ENCODE results near the gene ZNF350.

The ZNF350 gene

GRCh38 chr19:51919606-51920005, 67.0 kb downstream of the ZNF350 start:
- peaks cover 61% of the 10 kb centered on the region for H3K9me3 ChIP-seq (ENCODE audit: severe bottlenecking)
- TF ChIP-seq CTCF (IDR thresholded peaks at IDR 0.05; ENCODE audit: low read depth, low read length) = no peak
- no peaks in the 10 kb centered on the region for H3K27me3 ChIP-seq (ENCODE audit: insufficient read depth, low read depth, severe bottlenecking)
- no peak for DNase-seq
- no peak overlapping the region for H3K4me3 ChIP-seq (ENCODE audit: low read depth, low read length)
- H3K36me3 ChIP-seq = no peaks in the 10 kb centered on the region
- no peak overlapping the region for H3K27ac ChIP-seq

GRCh38 chr19:51916167-51916566, 70.5 kb downstream of the ZNF350 start:
- H3K27me3 ChIP-seq (ENCODE audit: insufficient read depth, low read depth, severe bottlenecking) = no peaks in the 10 kb centered on the region

GRCh38 chr19:51915324-51915867, 71.2 kb downstream of the ZNF350 start:
- Histone ChIP-seq H3K9me3 (ENCODE audit: severe bottlenecking) (peaks cover 43% of the 10 kb centered on the region), H3K36me3 (no peaks in the 10 kb centered on the region), H3K27ac (no peak overlapping the region), H3K27me3 (ENCODE audit: insufficient read depth, low read depth, severe bottlenecking) (no peaks in the 10 kb centered on the region), H3K4me3 (ENCODE audit: low read depth, low read length) (no peak overlapping the region)
- no peak for TF ChIP-seq CTCF (IDR thresholded peaks at IDR 0.05; ENCODE audit: low read depth, low read length)
- DNase-seq = no peak

More at GRCh38 chr19:51916167-51916566, 70.5 kb downstream of the ZNF350 start:
- no peak for TF ChIP-seq CTCF (IDR thresholded peaks at IDR 0.05; ENCODE audit: low read depth, low read length)
- Histone ChIP-seq H3K36me3 (no peaks in the 10 kb centered on the region), H3K4me3 (ENCODE audit: low read depth, low read length) (no peak overlapping the region), H3K9me3 (ENCODE audit: severe bottlenecking) (peaks cover 48% of the 10 kb centered on the region), H3K27ac (no peak overlapping the region)
- DNase-seq = no peak
